Measurements from ENCODE around the gene DDX6.

The DDX6 gene, protein sequence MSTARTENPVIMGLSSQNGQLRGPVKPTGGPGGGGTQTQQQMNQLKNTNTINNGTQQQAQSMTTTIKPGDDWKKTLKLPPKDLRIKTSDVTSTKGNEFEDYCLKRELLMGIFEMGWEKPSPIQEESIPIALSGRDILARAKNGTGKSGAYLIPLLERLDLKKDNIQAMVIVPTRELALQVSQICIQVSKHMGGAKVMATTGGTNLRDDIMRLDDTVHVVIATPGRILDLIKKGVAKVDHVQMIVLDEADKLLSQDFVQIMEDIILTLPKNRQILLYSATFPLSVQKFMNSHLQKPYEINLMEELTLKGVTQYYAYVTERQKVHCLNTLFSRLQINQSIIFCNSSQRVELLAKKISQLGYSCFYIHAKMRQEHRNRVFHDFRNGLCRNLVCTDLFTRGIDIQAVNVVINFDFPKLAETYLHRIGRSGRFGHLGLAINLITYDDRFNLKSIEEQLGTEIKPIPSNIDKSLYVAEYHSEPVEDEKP

GRCh38 chr11:118791111-118791960, at the start of gene DDX6:
Gene DDX6 (minus strand): TSS chr11:118791164. CDS start chr11:118786251, 4,913 bp downstream.
- no peaks in the 10 kb centered on the region for H3K9me2 ChIP-seq (ENCODE audit: low read depth, low read length)

DNA sequence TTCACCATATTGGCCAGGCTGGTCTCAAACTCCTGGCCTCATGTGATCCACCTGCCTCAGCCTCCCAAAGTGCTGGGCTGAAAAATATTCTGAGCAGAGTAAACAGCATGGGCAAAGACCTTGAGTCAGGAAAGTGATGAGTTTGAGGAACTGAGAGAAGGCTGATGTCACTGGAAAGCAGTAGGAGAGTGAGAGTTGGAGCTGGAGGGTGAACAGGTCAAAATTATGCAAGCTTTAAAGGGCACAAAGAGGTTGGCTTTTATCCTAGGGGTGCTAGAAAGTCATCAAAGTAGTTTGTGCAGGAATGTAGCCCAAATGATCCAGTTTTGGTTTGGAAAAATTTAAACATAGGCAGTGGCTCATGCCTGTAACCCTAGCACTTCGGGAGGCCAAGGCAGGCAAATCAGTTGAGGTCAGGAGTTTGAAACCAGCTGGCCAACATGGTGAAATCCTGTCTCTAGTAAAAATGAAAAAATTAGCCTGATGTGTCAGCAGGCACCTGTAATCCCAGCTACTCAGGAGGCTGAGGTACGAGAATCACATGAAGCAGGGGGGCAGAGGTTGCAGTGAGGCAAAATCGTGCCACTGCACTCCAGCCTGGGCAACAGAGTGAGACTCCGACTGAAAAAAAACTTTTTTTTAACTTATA, 48.1 kb upstream of the DDX6 start:
- Histone ChIP-seq H3K4me2 (ENCODE audit: low read length) (peak overlapping the region; percentile 4; the same call in 1 of the 2 replicates), H3K79me2 (ENCODE audit: insufficient read depth, low read length) (no peaks in the 10 kb centered on the region), H3F3A (ENCODE audit: insufficient read depth, low read length) (0 out of 2 replicates have a peak, but pooled peaks cover 5% of the 10 kb centered on the region), H3K9ac (ENCODE audit: low read length) (no peak overlapping the region), H3K9me2 (ENCODE audit: low read depth, low read length) (no peaks in the 10 kb centered on the region), H3K27me3 (ENCODE audit: insufficient read depth, low read length) (no peaks in the 10 kb centered on the region), H3K27ac (ENCODE audit: low read depth, low read length, poor library complexity, severe bottlenecking) (peak overlapping the region; percentile 70), H3K9me3 (ENCODE audit: low read length) (no peaks in the 10 kb centered on the region), H3K4me1 (ENCODE audit: insufficient read depth, low read length, severe bottlenecking) (peaks cover 52% of the 10 kb centered on the region), H3K4me3 (ENCODE audit: low read depth, low read length, poor library complexity, severe bottlenecking) (no peak overlapping the region), H3K36me3 (ENCODE audit: insufficient read depth, low read length) (no peaks in the 10 kb centered on the region), H2AFZ (ENCODE audit: low read length) (no peak overlapping the region), H4K20me1 (ENCODE audit: insufficient read depth, low read length) (no peaks in the 10 kb centered on the region)
- TF ChIP-seq, protein P1, sequence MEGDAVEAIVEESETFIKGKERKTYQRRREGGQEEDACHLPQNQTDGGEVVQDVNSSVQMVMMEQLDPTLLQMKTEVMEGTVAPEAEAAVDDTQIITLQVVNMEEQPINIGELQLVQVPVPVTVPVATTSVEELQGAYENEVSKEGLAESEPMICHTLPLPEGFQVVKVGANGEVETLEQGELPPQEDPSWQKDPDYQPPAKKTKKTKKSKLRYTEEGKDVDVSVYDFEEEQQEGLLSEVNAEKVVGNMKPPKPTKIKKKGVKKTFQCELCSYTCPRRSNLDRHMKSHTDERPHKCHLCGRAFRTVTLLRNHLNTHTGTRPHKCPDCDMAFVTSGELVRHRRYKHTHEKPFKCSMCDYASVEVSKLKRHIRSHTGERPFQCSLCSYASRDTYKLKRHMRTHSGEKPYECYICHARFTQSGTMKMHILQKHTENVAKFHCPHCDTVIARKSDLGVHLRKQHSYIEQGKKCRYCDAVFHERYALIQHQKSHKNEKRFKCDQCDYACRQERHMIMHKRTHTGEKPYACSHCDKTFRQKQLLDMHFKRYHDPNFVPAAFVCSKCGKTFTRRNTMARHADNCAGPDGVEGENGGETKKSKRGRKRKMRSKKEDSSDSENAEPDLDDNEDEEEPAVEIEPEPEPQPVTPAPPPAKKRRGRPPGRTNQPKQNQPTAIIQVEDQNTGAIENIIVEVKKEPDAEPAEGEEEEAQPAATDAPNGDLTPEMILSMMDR (IDR thresholded peaks at IDR 0.05; ENCODE audit: low read length) = no peak
- no peak for TF ChIP-seq EZH2 (IDR thresholded peaks at IDR 0.05; ENCODE audit: borderline replicate concordance, low read length)

More at GRCh38 chr11:118791111-118791960, at the start of gene DDX6:
- no peak within 1 kb of the TSS for H2AFZ ChIP-seq (ENCODE audit: low read length)
- peaks cover 41% of the 10 kb centered on the region for H3K4me1 ChIP-seq (ENCODE audit: insufficient read depth, low read length, severe bottlenecking)
- peak within 1 kb of the TSS; percentile 95 for H3K4me2 ChIP-seq (ENCODE audit: low read length)
- no peak for TF ChIP-seq EZH2 (IDR thresholded peaks at IDR 0.05; ENCODE audit: borderline replicate concordance, low read length)
- TF ChIP-seq, protein P1 (IDR thresholded peaks at IDR 0.05; ENCODE audit: low read length) = no peak; the same call in none of the 2 replicates
- H3K9me3 ChIP-seq (ENCODE audit: low read length) = no peaks in the 10 kb centered on the region
- H3K79me2 ChIP-seq (ENCODE audit: insufficient read depth, low read length) = peaks cover 44% of the 10 kb centered on the region
- H4K20me1 ChIP-seq (ENCODE audit: insufficient read depth, low read length) = no peaks in the 10 kb centered on the region
- H3K36me3 ChIP-seq (ENCODE audit: insufficient read depth, low read length) = peaks cover 3% of the 10 kb centered on the region
- H3K27ac ChIP-seq (ENCODE audit: low read depth, low read length, poor library complexity, severe bottlenecking) = peak within 1 kb of the TSS; percentile 98
- H3K9ac ChIP-seq (ENCODE audit: low read length) = peak within 1 kb of the TSS; percentile 100
- H3F3A ChIP-seq (ENCODE audit: insufficient read depth, low read length) = no peaks in the 10 kb centered on the region
- H3K27me3 ChIP-seq (ENCODE audit: insufficient read depth, low read length) = no peaks in the 10 kb centered on the region
- H3K4me3 ChIP-seq (ENCODE audit: low read depth, low read length, poor library complexity, severe bottlenecking) = peak within 1 kb of the TSS; percentile 98

DNA sequence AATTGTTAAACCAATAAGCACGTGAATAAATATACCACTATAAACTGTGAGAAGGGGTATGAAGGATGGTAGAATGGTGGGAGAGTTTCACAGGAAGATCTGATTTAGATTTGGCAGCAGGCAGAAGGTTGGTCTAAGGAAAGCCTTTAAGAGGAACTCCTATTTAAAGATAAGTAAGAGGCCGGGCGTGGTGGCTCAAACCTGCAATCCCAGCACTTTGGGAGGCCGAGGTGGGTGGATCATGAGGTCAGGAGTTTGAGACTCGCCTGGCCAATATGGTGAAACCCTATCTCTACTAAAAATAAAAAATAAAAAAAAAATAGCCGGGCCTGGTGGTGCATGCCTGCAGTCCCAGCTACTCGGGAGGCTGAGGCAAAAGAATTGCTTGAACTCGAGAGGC, 46.9 kb upstream of the DDX6 start:
- Histone ChIP-seq H3K27ac (ENCODE audit: low read depth, low read length, poor library complexity, severe bottlenecking) (peak overlapping the region; percentile 70), H3K36me3 (ENCODE audit: insufficient read depth, low read length) (no peaks in the 10 kb centered on the region), H3K9ac (ENCODE audit: low read length) (no peak overlapping the region), H4K20me1 (ENCODE audit: insufficient read depth, low read length) (no peaks in the 10 kb centered on the region), H2AFZ (ENCODE audit: low read length) (no peak overlapping the region), H3K4me3 (ENCODE audit: low read depth, low read length, poor library complexity, severe bottlenecking) (no peak overlapping the region), H3K4me2 (ENCODE audit: low read length) (no peak overlapping the region), H3K9me2 (ENCODE audit: low read depth, low read length) (no peaks in the 10 kb centered on the region), H3K4me1 (ENCODE audit: insufficient read depth, low read length, severe bottlenecking) (peaks cover 54% of the 10 kb centered on the region), H3K27me3 (ENCODE audit: insufficient read depth, low read length) (no peaks in the 10 kb centered on the region), H3K79me2 (ENCODE audit: insufficient read depth, low read length) (no peaks in the 10 kb centered on the region), H3F3A (ENCODE audit: insufficient read depth, low read length) (0 out of 2 replicates have a peak, but pooled peaks cover 5% of the 10 kb centered on the region), H3K9me3 (ENCODE audit: low read length) (no peaks in the 10 kb centered on the region)
- TF ChIP-seq, protein P1 (IDR thresholded peaks at IDR 0.05; ENCODE audit: low read length) = no peak
- TF ChIP-seq EZH2 (IDR thresholded peaks at IDR 0.05; ENCODE audit: borderline replicate concordance, low read length) = no peak

Measured in OCI-LY1 (cell line).